ENCODE measurements around the gene VDAC1. TPM values are rescaled to one million over a fixed set of nuclear protein-coding genes. Genes with fewer than 3 reads are reported as not detected.
A peak's percentile ranks its signal among the peaks of the same experiment; 100 is the strongest.

The VDAC1 gene
- total and polyA plus RNA-seq, 10 of the 15 experiments (the other 5 are each of a cell fraction or from before 2014, with no cell fraction given): 245 to 488 (median 349) TPM

DNA sequence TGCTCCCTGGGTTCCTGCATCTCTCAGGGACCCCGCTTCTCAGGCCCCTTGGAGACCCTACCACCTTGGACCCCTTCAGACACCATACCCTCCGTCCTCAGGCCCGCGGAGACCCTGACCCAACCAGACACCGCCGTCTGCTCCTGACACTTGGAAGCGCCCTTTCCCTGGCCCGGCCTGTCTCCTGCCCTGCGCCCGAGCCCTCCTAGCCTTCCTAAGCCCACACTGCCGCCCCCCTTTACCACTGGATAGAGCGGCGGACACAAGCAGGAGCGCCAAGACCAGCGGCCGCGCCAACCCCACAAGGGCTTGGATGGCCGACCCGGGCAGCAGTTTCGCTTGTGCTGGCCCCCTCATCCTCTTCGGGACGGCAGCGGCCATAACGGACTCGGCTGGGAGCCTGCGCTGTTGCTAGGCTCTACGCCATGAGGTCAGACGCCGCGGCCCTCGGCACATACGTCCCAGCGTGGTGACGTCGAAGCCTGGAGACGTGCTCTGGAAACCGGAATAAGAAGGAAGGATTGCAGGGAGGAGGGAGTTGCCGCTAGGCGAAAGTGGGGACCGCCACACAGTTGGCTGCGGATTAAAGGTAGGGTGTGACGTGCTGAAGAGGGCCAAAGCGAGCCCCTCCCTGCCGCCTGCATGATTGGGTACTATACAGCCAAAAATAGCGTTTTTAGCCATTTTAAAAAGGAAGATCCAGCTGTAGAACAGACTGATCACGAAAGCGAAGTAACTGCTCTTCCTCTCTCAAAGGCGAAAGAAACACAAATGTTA lies 36.4 kb downstream of the VDAC1 start, which contains the start of gene C5orf15 (continued):
- peak; percentile 81 for TF ChIP-seq GATAD2B (conservative IDR thresholded peaks at IDR 0.05; ENCODE audit: low read depth)
- TF ChIP-seq, protein P1, sequence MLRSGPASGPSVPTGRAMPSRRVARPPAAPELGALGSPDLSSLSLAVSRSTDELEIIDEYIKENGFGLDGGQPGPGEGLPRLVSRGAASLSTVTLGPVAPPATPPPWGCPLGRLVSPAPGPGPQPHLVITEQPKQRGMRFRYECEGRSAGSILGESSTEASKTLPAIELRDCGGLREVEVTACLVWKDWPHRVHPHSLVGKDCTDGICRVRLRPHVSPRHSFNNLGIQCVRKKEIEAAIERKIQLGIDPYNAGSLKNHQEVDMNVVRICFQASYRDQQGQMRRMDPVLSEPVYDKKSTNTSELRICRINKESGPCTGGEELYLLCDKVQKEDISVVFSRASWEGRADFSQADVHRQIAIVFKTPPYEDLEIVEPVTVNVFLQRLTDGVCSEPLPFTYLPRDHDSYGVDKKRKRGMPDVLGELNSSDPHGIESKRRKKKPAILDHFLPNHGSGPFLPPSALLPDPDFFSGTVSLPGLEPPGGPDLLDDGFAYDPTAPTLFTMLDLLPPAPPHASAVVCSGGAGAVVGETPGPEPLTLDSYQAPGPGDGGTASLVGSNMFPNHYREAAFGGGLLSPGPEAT (IDR thresholded peaks at IDR 0.05; ENCODE audit: low read depth): peak; percentile 80
- TF ChIP-seq LARP7 (IDR thresholded peaks at IDR 0.05): peak; percentile 81
- TF ChIP-seq, protein P2, sequence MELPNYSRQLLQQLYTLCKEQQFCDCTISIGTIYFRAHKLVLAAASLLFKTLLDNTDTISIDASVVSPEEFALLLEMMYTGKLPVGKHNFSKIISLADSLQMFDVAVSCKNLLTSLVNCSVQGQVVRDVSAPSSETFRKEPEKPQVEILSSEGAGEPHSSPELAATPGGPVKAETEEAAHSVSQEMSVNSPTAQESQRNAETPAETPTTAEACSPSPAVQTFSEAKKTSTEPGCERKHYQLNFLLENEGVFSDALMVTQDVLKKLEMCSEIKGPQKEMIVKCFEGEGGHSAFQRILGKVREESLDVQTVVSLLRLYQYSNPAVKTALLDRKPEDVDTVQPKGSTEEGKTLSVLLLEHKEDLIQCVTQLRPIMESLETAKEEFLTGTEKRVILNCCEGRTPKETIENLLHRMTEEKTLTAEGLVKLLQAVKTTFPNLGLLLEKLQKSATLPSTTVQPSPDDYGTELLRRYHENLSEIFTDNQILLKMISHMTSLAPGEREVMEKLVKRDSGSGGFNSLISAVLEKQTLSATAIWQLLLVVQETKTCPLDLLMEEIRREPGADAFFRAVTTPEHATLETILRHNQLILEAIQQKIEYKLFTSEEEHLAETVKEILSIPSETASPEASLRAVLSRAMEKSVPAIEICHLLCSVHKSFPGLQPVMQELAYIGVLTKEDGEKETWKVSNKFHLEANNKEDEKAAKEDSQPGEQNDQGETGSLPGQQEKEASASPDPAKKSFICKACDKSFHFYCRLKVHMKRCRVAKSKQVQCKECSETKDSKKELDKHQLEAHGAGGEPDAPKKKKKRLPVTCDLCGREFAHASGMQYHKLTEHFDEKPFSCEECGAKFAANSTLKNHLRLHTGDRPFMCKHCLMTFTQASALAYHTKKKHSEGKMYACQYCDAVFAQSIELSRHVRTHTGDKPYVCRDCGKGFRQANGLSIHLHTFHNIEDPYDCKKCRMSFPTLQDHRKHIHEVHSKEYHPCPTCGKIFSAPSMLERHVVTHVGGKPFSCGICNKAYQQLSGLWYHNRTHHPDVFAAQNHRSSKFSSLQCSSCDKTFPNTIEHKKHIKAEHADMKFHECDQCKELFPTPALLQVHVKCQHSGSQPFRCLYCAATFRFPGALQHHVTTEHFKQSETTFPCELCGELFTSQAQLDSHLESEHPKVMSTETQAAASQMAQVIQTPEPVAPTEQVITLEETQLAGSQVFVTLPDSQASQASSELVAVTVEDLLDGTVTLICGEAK (IDR thresholded peaks at IDR 0.05; ENCODE audit: borderline replicate concordance): no peak
- peak; percentile 50; the same call in 1 of the 2 replicates for TF ChIP-seq POLR2AphosphoS2 (IDR thresholded peaks at IDR 0.05; ENCODE audit: low read depth, low read length)
- no peak for TF ChIP-seq RBBP5 (conservative IDR thresholded peaks at IDR 0.05)
- TF ChIP-seq SMAD1 (IDR thresholded peaks at IDR 0.05; ENCODE audit: low read depth, partially characterized antibody): peak; percentile 42
- TF ChIP-seq, protein P3, sequence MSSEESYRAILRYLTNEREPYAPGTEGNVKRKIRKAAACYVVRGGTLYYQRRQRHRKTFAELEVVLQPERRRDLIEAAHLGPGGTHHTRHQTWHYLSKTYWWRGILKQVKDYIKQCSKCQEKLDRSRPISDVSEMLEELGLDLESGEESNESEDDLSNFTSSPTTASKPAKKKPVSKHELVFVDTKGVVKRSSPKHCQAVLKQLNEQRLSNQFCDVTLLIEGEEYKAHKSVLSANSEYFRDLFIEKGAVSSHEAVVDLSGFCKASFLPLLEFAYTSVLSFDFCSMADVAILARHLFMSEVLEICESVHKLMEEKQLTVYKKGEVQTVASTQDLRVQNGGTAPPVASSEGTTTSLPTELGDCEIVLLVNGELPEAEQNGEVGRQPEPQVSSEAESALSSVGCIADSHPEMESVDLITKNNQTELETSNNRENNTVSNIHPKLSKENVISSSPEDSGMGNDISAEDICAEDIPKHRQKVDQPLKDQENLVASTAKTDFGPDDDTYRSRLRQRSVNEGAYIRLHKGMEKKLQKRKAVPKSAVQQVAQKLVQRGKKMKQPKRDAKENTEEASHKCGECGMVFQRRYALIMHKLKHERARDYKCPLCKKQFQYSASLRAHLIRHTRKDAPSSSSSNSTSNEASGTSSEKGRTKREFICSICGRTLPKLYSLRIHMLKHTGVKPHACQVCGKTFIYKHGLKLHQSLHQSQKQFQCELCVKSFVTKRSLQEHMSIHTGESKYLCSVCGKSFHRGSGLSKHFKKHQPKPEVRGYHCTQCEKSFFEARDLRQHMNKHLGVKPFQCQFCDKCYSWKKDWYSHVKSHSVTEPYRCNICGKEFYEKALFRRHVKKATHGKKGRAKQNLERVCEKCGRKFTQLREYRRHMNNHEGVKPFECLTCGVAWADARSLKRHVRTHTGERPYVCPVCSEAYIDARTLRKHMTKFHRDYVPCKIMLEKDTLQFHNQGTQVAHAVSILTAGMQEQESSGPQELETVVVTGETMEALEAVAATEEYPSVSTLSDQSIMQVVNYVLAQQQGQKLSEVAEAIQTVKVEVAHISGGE (CRISPR knock-in tag; IDR thresholded peaks at IDR 0.05): no peak
- TF ChIP-seq CREB1 (IDR thresholded peaks at IDR 0.05; ENCODE audit: low read depth): peak; percentile 97
- TF ChIP-seq RUNX3 (IDR thresholded peaks at IDR 0.05; ENCODE audit: low read length): peak; percentile 9; the same call in 1 of the 2 replicates
- TF ChIP-seq RELA (IDR thresholded peaks at IDR 0.05; ENCODE audit: borderline replicate concordance, partially characterized antibody): no peak
- no peak for TF ChIP-seq TCF7 (IDR thresholded peaks at IDR 0.05; ENCODE audit: borderline replicate concordance)
- TF ChIP-seq ZSCAN29 (IDR thresholded peaks at IDR 0.05): no peak
- no peak for TF ChIP-seq ZNF384 (IDR thresholded peaks at IDR 0.05; ENCODE audit: borderline replicate concordance, low read depth, low read length)
- peak; percentile 83 for TF ChIP-seq HDGF (IDR thresholded peaks at IDR 0.05)
- no peak for TF ChIP-seq ESRRA (IDR thresholded peaks at IDR 0.05; ENCODE audit: low read length)
- TF ChIP-seq BRCA1 (IDR thresholded peaks at IDR 0.05; ENCODE audit: low read depth, low read length): no peak
- TF ChIP-seq JUND (IDR thresholded peaks at IDR 0.05; ENCODE audit: low read depth, low read length): no peak
- TF ChIP-seq ZBED1 (IDR thresholded peaks at IDR 0.05; ENCODE audit: borderline replicate concordance): no peak
- no peak for TF ChIP-seq NR2C1 (IDR thresholded peaks at IDR 0.05)
